ENCODE results near the gene MTCP1.
A peak's percentile ranks its signal among the peaks of the same experiment; 100 is the strongest.

The MTCP1 gene

GRCh38 chrX:155070038-155070437, 898 bp downstream of the MTCP1 start:
- Histone ChIP-seq H3K4me1 (ENCODE audit: control insufficient read depth, insufficient read depth, low read length) (no peaks in the 10 kb centered on the region), H3K27ac (ENCODE audit: low read depth, low read length) (peak overlapping the region; percentile 76)

GRCh38 chrX:155069414-155069813, 1.5 kb downstream of the MTCP1 start:
- no peak overlapping the region for H3K27ac ChIP-seq (ENCODE audit: low read depth, low read length)
- no peaks in the 10 kb centered on the region for H3K27me3 ChIP-seq (ENCODE audit: control insufficient read depth, insufficient read depth, low read length)
- no peak overlapping the region for H3K9ac ChIP-seq (ENCODE audit: low read length)
- H3K36me3 ChIP-seq (ENCODE audit: control insufficient read depth, insufficient read depth, low read length) = no peaks in the 10 kb centered on the region
- no peak overlapping the region for H3K4me3 ChIP-seq (ENCODE audit: low read length)
- H3K4me1 ChIP-seq (ENCODE audit: control insufficient read depth, insufficient read depth, low read length) = no peaks in the 10 kb centered on the region

More at GRCh38 chrX:155070038-155070437, 898 bp downstream of the MTCP1 start:
- H3K36me3 ChIP-seq (ENCODE audit: control insufficient read depth, insufficient read depth, low read length) = no peaks in the 10 kb centered on the region
- no peaks in the 10 kb centered on the region for H3K27me3 ChIP-seq (ENCODE audit: control insufficient read depth, insufficient read depth, low read length)
- peak overlapping the region; percentile 67 for H3K4me3 ChIP-seq (ENCODE audit: low read length)
- H3K9ac ChIP-seq (ENCODE audit: low read length) = no peak overlapping the region

- Histone ChIP-seq H3K4me3 (ENCODE audit: low read length) (no peak overlapping the region), H3K27me3 (ENCODE audit: control insufficient read depth, insufficient read depth, low read length) (no peaks in the 10 kb centered on the region), H3K36me3 (ENCODE audit: control insufficient read depth, insufficient read depth, low read length) (no peaks in the 10 kb centered on the region), H3K9ac (ENCODE audit: low read length) (no peak overlapping the region), H3K4me1 (ENCODE audit: control insufficient read depth, insufficient read depth, low read length) (no peaks in the 10 kb centered on the region), H3K27ac (ENCODE audit: low read depth, low read length) (no peak overlapping the region)
Observed at GRCh38 chrX:155068165-155068564, 2.8 kb downstream of the MTCP1 start.

- Histone ChIP-seq H3K27me3 (ENCODE audit: control insufficient read depth, insufficient read depth, low read length) (no peaks in the 10 kb centered on the region), H3K27ac (ENCODE audit: low read depth, low read length) (no peak overlapping the region), H3K36me3 (ENCODE audit: control insufficient read depth, insufficient read depth, low read length) (no peaks in the 10 kb centered on the region), H3K4me1 (ENCODE audit: control insufficient read depth, insufficient read depth, low read length) (no peaks in the 10 kb centered on the region), H3K9ac (ENCODE audit: low read length) (no peak overlapping the region), H3K4me3 (ENCODE audit: low read length) (no peak overlapping the region)
Observed at GRCh38 chrX:155065035-155065734, 5.8 kb downstream of the MTCP1 start.

- Histone ChIP-seq H3K36me3 (ENCODE audit: control insufficient read depth, insufficient read depth, low read length) (no peaks in the 10 kb centered on the region), H3K27me3 (ENCODE audit: control insufficient read depth, insufficient read depth, low read length) (no peaks in the 10 kb centered on the region), H3K9ac (ENCODE audit: low read length) (no peak overlapping the region), H3K4me1 (ENCODE audit: control insufficient read depth, insufficient read depth, low read length) (no peaks in the 10 kb centered on the region), H3K27ac (ENCODE audit: low read depth, low read length) (no peak overlapping the region), H3K4me3 (ENCODE audit: low read length) (no peak overlapping the region)
Observed at GRCh38 chrX:155061760-155062159, 9.2 kb downstream of the MTCP1 start.

- H3K27ac ChIP-seq (ENCODE audit: low read depth, low read length) = peak overlapping the region; percentile 15
- peak overlapping the region; percentile 34 for H3K4me3 ChIP-seq (ENCODE audit: low read length)
- no peaks in the 10 kb centered on the region for H3K36me3 ChIP-seq (ENCODE audit: control insufficient read depth, insufficient read depth, low read length)
- no peaks in the 10 kb centered on the region for H3K4me1 ChIP-seq (ENCODE audit: control insufficient read depth, insufficient read depth, low read length)
- H3K27me3 ChIP-seq (ENCODE audit: control insufficient read depth, insufficient read depth, low read length) = peaks cover 3% of the 10 kb centered on the region
- no peak overlapping the region for H3K9ac ChIP-seq (ENCODE audit: low read length)
Observed at GRCh38 chrX:155056877-155057792, 13.8 kb downstream of the MTCP1 start.

- no peaks in the 10 kb centered on the region for H3K4me1 ChIP-seq (ENCODE audit: control insufficient read depth, insufficient read depth, low read length)
- H3K27ac ChIP-seq (ENCODE audit: low read depth, low read length) = peak overlapping the region; percentile 15
- H3K9ac ChIP-seq (ENCODE audit: low read length) = no peak overlapping the region
- H3K4me3 ChIP-seq (ENCODE audit: low read length) = no peak overlapping the region
- no peaks in the 10 kb centered on the region for H3K36me3 ChIP-seq (ENCODE audit: control insufficient read depth, insufficient read depth, low read length)
- peaks cover 3% of the 10 kb centered on the region for H3K27me3 ChIP-seq (ENCODE audit: control insufficient read depth, insufficient read depth, low read length)
Observed at GRCh38 chrX:155056471-155056870, 14.5 kb downstream of the MTCP1 start.

GRCh38 chrX:155055494-155055893, 15.4 kb downstream of the MTCP1 start:
- H3K4me1 ChIP-seq (ENCODE audit: control insufficient read depth, insufficient read depth, low read length) = no peaks in the 10 kb centered on the region
- no peak overlapping the region for H3K4me3 ChIP-seq (ENCODE audit: low read length)
- no peak overlapping the region for H3K27ac ChIP-seq (ENCODE audit: low read depth, low read length)
- peaks cover 3% of the 10 kb centered on the region for H3K27me3 ChIP-seq (ENCODE audit: control insufficient read depth, insufficient read depth, low read length)
- no peak overlapping the region for H3K9ac ChIP-seq (ENCODE audit: low read length)
- H3K36me3 ChIP-seq (ENCODE audit: control insufficient read depth, insufficient read depth, low read length) = no peaks in the 10 kb centered on the region

- no peaks in the 10 kb centered on the region for H3K4me1 ChIP-seq (ENCODE audit: control insufficient read depth, insufficient read depth, low read length)
- no peaks in the 10 kb centered on the region for H3K36me3 ChIP-seq (ENCODE audit: control insufficient read depth, insufficient read depth, low read length)
- no peak overlapping the region for H3K4me3 ChIP-seq (ENCODE audit: low read length)
- no peak overlapping the region for H3K27ac ChIP-seq (ENCODE audit: low read depth, low read length)
- H3K27me3 ChIP-seq (ENCODE audit: control insufficient read depth, insufficient read depth, low read length) = peaks cover 3% of the 10 kb centered on the region
- H3K9ac ChIP-seq (ENCODE audit: low read length) = no peak overlapping the region
Observed at GRCh38 chrX:155054255-155054654, 16.7 kb downstream of the MTCP1 start.

- no peaks in the 10 kb centered on the region for H3K4me1 ChIP-seq (ENCODE audit: control insufficient read depth, insufficient read depth, low read length)
- H3K36me3 ChIP-seq (ENCODE audit: control insufficient read depth, insufficient read depth, low read length) = no peaks in the 10 kb centered on the region
- H3K27me3 ChIP-seq (ENCODE audit: control insufficient read depth, insufficient read depth, low read length) = peaks cover 3% of the 10 kb centered on the region
- no peak overlapping the region for H3K27ac ChIP-seq (ENCODE audit: low read depth, low read length)
- H3K9ac ChIP-seq (ENCODE audit: low read length) = no peak overlapping the region
- no peak overlapping the region for H3K4me3 ChIP-seq (ENCODE audit: low read length)
Observed at GRCh38 chrX:155053656-155054055, 17.3 kb downstream of the MTCP1 start.

GRCh38 chrX:155052738-155053498, 18.0 kb downstream of the MTCP1 start:
- no peaks in the 10 kb centered on the region for H3K36me3 ChIP-seq (ENCODE audit: control insufficient read depth, insufficient read depth, low read length)
- H3K27ac ChIP-seq (ENCODE audit: low read depth, low read length) = no peak overlapping the region
- H3K4me3 ChIP-seq (ENCODE audit: low read length) = no peak overlapping the region
- H3K27me3 ChIP-seq (ENCODE audit: control insufficient read depth, insufficient read depth, low read length) = peaks cover 3% of the 10 kb centered on the region
- no peak overlapping the region for H3K9ac ChIP-seq (ENCODE audit: low read length)
- H3K4me1 ChIP-seq (ENCODE audit: control insufficient read depth, insufficient read depth, low read length) = no peaks in the 10 kb centered on the region

GRCh38 chrX:155048977-155049619, 21.8 kb downstream of the MTCP1 start:
- no peak overlapping the region for H3K4me3 ChIP-seq (ENCODE audit: low read length)
- H3K27me3 ChIP-seq (ENCODE audit: control insufficient read depth, insufficient read depth, low read length) = no peaks in the 10 kb centered on the region
- H3K36me3 ChIP-seq (ENCODE audit: control insufficient read depth, insufficient read depth, low read length) = no peaks in the 10 kb centered on the region
- H3K27ac ChIP-seq (ENCODE audit: low read depth, low read length) = no peak overlapping the region
- H3K4me1 ChIP-seq (ENCODE audit: control insufficient read depth, insufficient read depth, low read length) = no peaks in the 10 kb centered on the region
- no peak overlapping the region for H3K9ac ChIP-seq (ENCODE audit: low read length)

Data from rectal smooth muscle tissue (tissue), 1 donor.